AG08395 (cell line): ENCODE results near the gene SVOP.
"Not testable (repeated sequence)": the region's sequence is repeated elsewhere in the genome, so short reads cannot be mapped to it uniquely, and the experiment has no call there.

Experiments
- DNase-seq: peaks from one replicate; pipeline ENCODE4 v3.0.0; 2012; ENCODE audit warnings: mixed read lengths, low spot score

SVOP gene

GRCh38 chr12:109033239-109034196, 12.7 kb upstream of the SVOP start:
- no peak for DNase-seq

- DNase-seq, result no peak
Measured at GRCh38 chr12:109029411-109029810, 8.5 kb upstream of the SVOP start.

- DNase-seq, result not testable (repeated sequence)
Measured at GRCh38 chr12:109028624-109029023, 7.8 kb upstream of the SVOP start.

GRCh38 chr12:109027767-109028166, 6.9 kb upstream of the SVOP start:
- DNase-seq, result no peak

- no peak for DNase-seq
Measured at GRCh38 chr12:109020146-109020795, 597 bp downstream of the SVOP start.

GRCh38 chr12:109018296-109018695, 2.6 kb downstream of the SVOP start:
- DNase-seq, result no peak

GRCh38 chr12:109016978-109017377, 3.9 kb downstream of the SVOP start:
- DNase-seq, result no peak

- DNase-seq, result no peak
Measured at GRCh38 chr12:109016016-109016415, 4.9 kb downstream of the SVOP start.

GRCh38 chr12:109014984-109015765, 5.7 kb downstream of the SVOP start:
- no peak for DNase-seq

GRCh38 chr12:109010259-109010658, 10.6 kb downstream of the SVOP start:
- no peak for DNase-seq

- DNase-seq, result no peak
Measured at GRCh38 chr12:109009766-109010165, 11.1 kb downstream of the SVOP start.

GRCh38 chr12:109004017-109004416, 16.9 kb downstream of the SVOP start:
- no peak for DNase-seq

- DNase-seq, result no peak
Measured at GRCh38 chr12:108996320-108996719, 24.5 kb downstream of the SVOP start.

- DNase-seq, result no peak
Measured at GRCh38 chr12:108995370-108995992, 25.4 kb downstream of the SVOP start.

- not testable (repeated sequence) for DNase-seq
Measured at GRCh38 chr12:108990103-108990502, 30.8 kb downstream of the SVOP start.

GRCh38 chr12:108989376-108989775, 31.5 kb downstream of the SVOP start:
- DNase-seq, result no peak

- DNase-seq, result no peak
Measured at GRCh38 chr12:108985750-108986149, 35.1 kb downstream of the SVOP start.

- no peak for DNase-seq
Measured at GRCh38 chr12:108983227-108983626, 37.6 kb downstream of the SVOP start.

- DNase-seq, result no peak
Measured at GRCh38 chr12:108982621-108983219, 38.1 kb downstream of the SVOP start.

GRCh38 chr12:108981835-108982234, 39.0 kb downstream of the SVOP start:
- no peak for DNase-seq

- peak; percentile 24 for DNase-seq
Measured at GRCh38 chr12:108980831-108981618, 39.8 kb downstream of the SVOP start.
